Measurements from ENCODE around the gene RAB40C.
A peak's percentile ranks its signal among the peaks of the same experiment; 100 is the strongest.

Gene RAB40C

GRCh38 chr16:589658-590187 lies at the start of gene RAB40C:
RAB40C (plus strand) TSS chr16:590066; CDS start chr16:590292, 226 bp downstream.
- DNase-seq = peak; percentile 84

DNA sequence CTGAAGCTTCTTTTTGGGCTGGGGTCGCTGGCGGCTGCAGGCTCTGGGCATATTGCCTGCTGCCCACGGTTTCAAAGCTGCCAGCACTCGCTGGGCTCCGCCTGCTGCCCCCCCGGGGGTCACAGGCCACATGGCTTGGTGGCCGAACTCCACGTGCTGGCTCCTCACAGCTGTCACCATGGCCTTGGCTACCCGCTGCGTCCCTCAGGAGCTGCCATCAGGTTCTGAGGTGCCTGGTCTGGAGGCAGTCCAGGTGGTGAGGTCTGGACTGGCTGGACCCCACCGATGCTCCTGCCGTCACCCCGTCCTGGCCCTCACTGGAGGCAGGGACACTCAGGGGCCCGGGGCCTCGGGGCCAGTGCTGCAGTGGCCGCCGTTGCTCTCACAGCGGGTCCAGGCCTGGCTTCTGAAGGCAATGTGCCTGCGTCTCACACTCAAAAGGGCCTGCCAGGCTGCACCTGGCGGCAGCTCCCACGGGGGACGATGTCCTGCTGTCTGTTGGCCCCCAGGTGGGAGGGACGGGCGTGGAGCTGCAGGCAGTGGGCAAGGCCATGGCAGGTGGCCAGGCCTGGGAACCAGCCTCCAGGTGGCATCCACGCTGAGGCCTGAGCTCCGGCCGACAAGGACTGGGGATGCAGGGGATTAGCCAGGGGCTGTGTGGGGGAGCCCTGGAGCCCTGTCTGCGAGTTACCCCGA lies 49.1 kb upstream of the RAB40C start:
- DNase-seq = no peak

GRCh38 chr16:543301-544164 lies 46.3 kb upstream of the RAB40C start:
- no peak for DNase-seq

- DNase-seq = no peak
Observed at GRCh38 chr16:544517-544916, 45.3 kb upstream of the RAB40C start.

GRCh38 chr16:546909-547770 lies 42.7 kb upstream of the RAB40C start:
- no peak for DNase-seq

DNA sequence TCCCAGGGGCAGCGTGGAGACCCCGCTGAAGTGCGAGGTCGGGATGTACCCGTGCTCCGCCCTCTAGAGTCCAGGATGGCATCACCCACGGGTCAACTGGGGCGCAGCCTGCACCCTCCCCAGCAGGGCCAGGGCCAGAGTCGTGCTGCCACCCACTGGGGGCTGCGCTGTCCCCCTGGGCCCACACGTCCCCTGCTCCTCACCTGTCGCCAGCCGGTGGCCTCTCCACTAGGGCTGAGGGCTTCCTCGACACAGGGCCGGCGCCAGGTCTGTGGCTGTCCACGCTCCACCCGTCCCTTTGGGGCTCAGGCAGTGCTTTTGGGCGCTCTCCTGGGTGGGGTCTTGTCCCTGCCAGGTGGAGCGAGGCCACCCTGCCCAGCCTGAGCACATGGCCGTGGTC lies 41.3 kb upstream of the RAB40C start:
- DNase-seq = no peak

- no peak for DNase-seq
Observed at GRCh38 chr16:549544-550263, 40.2 kb upstream of the RAB40C start.

DNA sequence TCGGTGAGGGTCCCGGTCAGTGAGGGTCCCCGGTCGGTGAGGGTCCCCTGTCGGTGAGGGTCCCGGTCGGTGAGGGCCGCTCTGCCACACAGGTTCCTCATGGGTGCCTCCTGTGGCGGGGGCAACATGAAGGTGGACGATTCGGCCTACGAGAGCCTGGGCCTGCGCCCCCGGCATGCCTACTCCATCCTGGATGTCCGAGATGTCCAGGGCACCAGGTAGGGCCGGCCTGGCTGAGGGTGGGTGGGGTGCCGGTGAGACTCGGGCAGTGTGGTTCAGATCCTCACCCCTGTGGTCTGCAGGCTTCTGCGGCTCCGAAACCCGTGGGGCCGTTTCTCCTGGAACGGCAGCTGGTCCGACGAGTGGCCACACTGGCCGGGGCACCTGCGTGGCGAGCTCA lies 38.7 kb upstream of the RAB40C start:
- DNase-seq = no peak

DNA sequence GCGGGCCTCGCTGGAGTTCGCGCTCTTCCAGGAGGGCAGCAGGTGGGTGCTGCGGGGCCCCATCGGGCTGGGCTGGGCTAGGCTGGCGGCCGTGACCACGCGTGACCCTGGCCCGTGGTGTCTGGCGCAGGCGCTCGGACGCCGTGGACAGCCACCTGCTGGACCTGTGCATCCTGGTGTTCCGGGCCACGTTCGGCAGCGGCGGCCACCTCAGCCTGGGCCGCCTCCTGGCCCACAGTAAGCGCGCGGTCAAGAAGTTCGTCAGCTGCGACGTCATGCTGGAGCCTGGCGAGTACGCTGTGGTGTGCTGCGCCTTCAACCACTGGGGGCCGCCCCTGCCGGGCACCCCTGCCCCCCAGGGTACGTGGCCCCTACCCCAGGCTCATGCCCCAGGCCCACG lies 37.7 kb upstream of the RAB40C start:
- DNase-seq = no peak

DNA sequence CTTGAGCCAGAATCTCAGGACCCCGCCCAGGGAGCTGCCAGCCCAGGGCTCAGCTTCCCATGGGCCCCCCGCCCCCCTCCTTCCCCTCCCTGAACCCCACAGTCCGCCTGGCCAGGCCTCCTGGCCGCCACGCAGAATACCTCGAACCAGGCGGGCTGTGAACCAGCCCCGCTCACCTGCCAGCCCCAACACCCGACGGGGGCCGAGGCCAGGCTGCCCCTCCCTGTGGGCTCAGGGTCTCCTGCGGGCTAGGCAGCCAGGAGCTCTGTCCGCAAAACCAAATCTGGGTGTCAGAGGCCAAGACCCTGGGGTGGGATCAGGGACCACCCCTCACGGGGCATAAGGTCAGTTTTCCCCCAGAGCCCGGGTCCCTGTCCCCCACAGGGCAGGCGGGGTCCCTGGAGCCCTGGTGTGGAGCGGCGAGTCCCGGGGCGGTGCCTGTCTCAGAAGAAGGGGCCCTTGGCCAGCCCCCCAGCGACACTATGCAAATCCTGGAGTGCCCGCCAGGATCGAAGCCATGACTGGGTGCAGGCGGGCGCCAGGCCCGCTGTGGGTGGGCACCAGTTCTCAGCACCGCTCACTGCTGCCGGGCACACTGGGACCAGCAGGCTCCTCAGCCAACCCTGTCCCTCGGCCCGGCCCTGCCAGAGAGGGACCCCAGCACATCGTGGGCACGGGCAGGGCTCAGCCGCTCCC lies 36.1 kb upstream of the RAB40C start:
- no peak for DNase-seq

- no peak for DNase-seq
Observed at GRCh38 chr16:554297-554621, 35.6 kb upstream of the RAB40C start.

DNA sequence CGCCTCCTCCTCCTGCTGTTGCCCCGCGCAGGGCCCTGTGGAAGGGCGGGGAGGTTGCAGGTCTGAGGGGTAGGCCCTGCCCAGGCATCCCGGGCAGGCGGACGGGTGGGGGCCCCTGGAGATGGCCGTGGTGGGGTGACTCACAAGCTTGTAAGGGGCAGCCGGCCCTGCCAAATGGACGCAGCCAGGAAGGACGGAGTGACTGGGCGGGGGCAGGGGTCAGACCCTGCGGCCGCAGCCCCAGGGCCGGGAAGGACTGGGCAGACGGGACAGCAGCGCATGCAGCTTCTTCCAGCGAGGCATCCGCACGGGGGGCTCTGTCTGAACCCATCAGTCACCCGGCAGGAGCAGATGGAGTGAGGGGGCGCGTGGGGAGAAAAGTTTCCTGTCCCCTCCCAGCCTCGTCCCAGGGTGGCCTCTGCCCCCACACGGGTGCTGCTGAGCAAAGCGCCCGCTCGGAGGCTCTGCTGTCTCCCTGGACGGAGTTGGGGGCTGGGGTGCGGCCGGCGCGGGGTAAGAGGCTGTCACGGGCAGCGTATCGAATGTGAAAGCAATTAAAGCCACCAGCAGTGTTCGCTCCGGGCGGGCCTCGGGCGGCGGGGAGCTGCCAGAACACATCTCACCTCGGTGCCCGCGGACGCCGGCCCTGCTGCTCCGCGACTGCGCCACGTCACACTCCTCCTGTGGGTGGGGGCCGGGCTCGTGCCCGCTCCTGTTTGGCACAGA lies 35.1 kb upstream of the RAB40C start:
- DNase-seq = no peak

DNA sequence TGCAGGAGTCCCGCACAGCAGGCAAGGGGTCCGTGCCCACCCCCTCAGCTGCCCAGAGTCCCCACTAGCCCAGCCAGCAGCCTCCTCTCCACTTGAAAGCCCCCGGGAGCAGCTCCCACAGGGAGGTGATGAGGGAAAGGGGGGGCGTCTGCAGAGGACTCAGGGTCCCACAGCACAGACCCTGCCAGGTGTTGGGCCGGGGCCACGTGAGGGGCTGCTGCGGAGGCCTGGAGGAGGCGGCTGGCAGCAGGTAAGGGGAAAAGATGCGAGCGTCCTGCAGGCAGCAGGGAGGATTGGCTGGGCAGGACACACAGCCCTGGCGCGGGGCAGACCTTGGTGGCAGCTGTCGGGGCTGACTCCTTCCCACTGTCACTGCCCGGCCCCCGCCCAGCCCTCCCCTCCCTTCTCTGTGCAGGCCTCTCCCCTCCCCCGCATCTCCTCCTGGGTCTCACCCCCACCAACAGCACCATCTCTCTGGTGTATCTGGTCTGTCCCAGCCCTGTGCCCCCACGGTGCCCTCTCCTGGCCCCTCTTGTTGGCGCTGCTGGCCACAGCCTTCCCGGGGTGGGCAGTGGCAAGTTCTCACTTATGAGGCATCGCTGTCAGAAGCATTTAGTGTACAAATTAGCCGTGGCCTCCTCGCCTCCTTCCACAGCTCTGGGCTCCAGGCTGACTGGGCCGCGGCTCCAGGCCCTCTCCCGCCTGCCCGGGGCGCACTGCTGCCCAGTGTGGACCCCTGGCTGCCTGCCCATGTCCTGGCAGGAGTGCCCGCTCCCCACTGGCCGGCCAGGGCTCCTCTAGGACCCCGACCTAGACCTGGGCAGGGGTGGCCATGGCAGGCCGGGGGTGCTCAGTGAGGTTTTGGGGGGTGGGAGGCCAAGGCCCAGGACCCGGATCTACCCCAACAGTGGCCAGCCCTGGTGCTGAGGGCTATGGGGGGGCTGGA lies 34.1 kb upstream of the RAB40C start:
- DNase-seq = no peak

DNA sequence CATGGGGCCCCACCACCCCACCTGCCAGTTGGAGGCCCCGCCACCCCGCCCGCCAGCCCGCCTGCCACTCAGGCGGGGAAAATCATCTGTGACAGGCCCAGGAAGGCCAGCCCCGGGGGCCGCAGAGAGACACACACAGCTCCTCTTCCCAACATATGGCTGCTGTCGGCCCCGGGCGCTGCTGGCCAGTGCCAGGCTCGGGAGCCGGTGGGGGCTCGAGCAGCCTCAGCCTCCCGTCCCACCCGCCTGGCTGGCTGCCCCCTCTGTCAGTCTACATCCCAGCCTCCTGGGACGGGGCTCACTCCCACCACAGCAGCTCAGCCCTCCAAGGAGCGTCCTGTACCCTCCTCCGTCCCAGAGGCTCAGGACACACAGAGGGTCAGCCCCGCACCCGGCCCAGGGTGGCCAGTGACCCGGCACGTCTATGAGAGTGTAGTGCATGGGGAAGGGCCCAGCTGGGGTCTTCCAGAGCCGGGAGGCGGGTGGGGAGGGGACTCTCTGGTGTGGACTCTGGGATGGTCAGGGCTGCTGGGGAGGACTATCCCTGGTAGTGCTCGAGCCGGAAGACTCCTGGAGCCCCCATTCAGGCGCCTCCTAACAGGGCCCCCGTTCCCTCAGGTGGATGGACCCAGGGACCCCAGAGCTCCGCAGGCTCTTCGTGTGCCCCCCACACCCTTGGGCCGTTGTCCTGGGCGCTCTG lies 33.2 kb upstream of the RAB40C start:
- no peak for DNase-seq

DNA sequence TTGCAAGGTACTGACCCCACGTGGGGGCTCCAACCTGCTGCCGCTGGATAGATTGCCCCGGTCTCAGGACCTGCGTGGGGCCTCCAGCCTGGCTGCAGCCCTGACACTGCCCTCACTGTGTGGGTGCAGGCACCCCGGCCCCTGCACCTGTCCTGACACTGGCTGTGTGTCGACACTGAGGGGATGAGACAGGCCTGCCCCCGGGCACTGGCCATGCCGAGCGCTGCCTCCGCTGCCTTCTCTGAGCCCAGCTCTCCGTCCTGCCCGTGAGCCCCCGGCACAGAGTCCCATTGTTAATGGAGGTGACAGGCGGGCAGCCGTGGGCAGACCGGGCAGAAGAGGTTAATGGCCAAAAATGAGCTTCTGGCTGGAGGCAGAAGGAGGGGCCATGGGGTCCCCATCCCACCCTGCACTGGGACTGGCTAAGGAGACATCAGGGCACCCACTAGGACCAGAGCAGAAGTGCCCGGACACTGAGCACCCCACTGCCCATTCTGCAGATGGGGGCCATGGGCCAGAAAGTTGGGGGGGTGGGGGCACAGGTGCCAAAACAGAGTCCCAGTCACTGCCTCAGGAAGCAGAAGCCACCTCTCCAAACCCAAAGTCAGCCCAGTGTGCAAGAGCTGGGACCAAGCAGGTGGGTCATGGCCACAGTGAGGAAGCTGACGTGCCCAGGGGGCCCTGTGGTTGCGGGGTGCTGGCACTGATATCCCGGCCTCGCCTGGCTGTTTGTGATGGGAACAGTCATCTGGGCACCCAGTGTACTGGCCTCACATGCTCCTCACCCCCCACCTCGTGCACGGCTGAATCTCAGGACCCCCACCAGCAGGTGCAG lies 32.2 kb upstream of the RAB40C start:
- no peak for DNase-seq

GRCh38 chr16:558298-559020 lies 31.4 kb upstream of the RAB40C start:
- no peak for DNase-seq

DNA sequence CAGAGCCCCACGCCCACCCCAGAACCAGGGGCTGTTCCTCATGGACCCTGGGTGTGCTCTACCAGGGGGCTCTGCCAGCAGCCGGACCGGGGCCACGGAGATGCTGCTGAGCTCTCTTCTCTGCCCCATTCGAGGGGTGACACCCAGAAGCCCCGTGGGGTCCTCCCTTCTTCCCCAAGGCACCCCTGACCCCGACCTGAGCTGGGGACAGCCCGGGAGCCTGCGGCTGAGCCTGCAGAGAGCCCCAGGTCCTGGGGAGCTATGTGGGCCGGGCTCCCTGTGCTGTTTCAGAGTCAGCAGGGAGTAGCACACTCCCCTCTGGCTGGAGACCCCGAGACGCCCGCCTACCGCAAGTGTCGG lies 30.9 kb upstream of the RAB40C start:
- no peak for DNase-seq

All from NCI-H2081 treated with DMSO at 0.1 percent for 48 hours (cell line).